Measurements from ENCODE around the gene CFAP73.

GRCh38 chr12:113129664-113130456 lies 19.7 kb upstream of the CFAP73 start:
- TF ChIP-seq POLR2A (IDR thresholded peaks at IDR 0.05; ENCODE audit: borderline replicate concordance, extremely low read depth, insufficient read depth, insufficient read length) (no peak), CTCF (IDR thresholded peaks at IDR 0.05 in 2 of 3, conservative IDR thresholded peaks at IDR 0.05 in 1 of 3; ENCODE audit: borderline replicate concordance in 1 of 3, insufficient read depth in 1 of 3, low read depth in 2 of 3, low read length in 2 of 3) (no peak), ELF1 (IDR thresholded peaks at IDR 0.05; ENCODE audit: borderline replicate concordance, low read depth) (no peak), POLR2AphosphoS5 (IDR thresholded peaks at IDR 0.05; ENCODE audit: low read depth, low read length) (no peak), RAD21 (IDR thresholded peaks at IDR 0.05; ENCODE audit: low read depth) (no peak), EZH2phosphoT487 (IDR thresholded peaks at IDR 0.05; ENCODE audit: borderline replicate concordance) (no peak)

Measured in HCT116 (cell line).